MG63 (cell line): ENCODE data around the gene CPSF4. TPM values are rescaled to one million over a fixed set of nuclear protein-coding genes. Genes with fewer than 3 reads are reported as not detected.
A peak's percentile ranks its signal among the peaks of the same experiment; 100 is the strongest.

Source experiments
- DNase-seq: peaks from one replicate; pipeline ENCODE4 v3.0.0-alpha.2; 2020
- H3K27me3 ChIP-seq: fragments of 250-450 bp; sonication (Bioruptor Pico); 2 replicates; pipeline ENCODE4 v1.5.1; 2020; ENCODE audit warnings: mild to moderate bottlenecking, moderate library complexity
- H3K36me3 ChIP-seq: fragments of 250-450 bp; sonication (Bioruptor Pico); 2 replicates; pipeline ENCODE4 v1.5.1; 2020; ENCODE audit warnings: mild to moderate bottlenecking, moderate library complexity
- H3K4me3 ChIP-seq: fragments of 250-450 bp; sonication (Bioruptor Pico); 2 replicates; pipeline ENCODE4 v1.5.1; 2020; ENCODE audit warnings: mild to moderate bottlenecking, moderate library complexity
- H3K9me3 ChIP-seq: fragments of 250-450 bp; sonication (Bioruptor Pico); 2 replicates; pipeline ENCODE4 v1.5.1; 2020; ENCODE audit warnings: mild to moderate bottlenecking, moderate library complexity
- total RNA-seq: library from RNA; depleted of rRNA; stranded (reverse); fragments of >200 nt; shearing (Covaris generic); gene quantifications from 2 replicates; pipeline ENCODE4 v1.2.3, GENCODE V29; 2014; ENCODE audit warnings: low replicate concordance; rRNA removed

CPSF4 gene
- total RNA-seq: 9.3 and 15.3 TPM in 2 replicates

DNA sequence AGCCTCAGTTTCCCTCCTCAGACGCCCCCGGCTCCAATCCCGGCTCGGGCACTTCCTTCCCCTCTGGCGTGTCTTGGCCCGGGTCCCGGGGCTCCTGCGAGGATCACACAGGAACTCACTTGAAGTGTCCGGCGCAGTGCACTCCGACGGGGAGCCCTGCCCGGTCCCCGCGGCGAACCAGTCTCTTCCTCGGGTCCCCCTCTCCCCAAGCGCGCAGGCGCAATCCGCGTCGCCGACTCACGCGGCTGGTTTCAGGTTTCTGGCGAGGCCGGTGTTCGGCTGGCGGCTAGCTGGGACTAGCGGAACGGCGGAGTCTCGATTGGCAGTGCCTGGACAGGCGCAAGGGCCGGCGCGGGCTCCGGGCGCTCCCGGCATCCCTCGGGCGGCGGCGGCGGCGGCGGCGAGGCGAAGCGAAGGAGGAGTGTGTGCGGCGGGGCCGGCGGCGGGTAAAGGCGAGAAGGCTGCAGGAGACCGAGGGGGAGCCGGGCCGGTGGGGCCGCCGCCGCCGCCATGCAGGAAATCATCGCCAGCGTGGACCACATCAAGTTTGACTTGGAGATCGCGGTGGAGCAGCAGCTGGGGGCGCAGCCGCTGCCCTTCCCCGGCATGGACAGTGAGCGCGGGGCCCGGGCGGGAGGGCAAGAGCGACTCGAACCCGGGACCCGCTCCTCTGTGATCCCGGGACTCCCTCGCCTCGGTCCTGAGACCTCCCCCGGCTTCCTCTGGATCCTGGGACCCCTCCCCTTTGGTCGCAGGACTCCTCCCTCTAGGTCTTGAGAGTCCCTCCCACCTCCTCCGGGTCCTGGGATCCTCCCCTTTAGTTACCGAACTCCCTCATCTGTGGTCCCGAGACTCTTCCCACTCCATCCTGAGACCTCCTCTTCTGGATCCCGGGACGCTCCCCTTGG is at the start of gene CPSF4, which contains the start of gene PTCD1:
CPSF4 (plus strand) TSS at position 371 of the 908 bp plus-strand sequence; CDS start at position 511, 140 bp downstream.
PTCD1 (minus strand) TSS at position 226 of the 908 bp plus-strand sequence. CDS start 3,556 bp downstream, outside the sequence.
- DNase-seq: peak; percentile 91
- Histone ChIP-seq H3K9me3 (no peaks in the 10 kb centered on the region), H3K4me3 (peak within 1 kb of the TSS; percentile 87), H3K27me3 (no peaks in the 10 kb centered on the region), H3K36me3 (peaks cover 2% of the 10 kb centered on the region; the same call in 1 of the 2 replicates)

DNA sequence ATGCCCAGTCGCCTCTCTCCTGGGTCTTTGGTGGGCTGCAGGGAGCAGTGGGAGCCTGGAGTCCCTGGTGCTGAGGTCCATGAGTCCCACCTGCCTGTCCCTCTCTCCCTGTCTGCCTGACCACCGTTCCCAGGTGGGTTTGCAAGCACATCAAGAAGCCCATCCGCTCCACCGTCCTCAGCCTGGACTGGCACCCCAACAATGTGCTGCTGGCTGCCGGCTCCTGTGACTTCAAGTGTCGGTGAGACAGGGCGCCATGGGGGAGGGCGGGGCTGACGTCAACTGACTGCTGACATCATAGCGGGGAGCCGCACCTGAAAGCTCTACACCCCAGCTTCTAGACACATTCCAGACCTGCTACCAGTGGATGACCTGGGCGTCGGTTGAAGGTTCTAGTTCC is 49.0 kb upstream of the CPSF4 start:
- no peaks in the 10 kb centered on the region for H3K9me3 ChIP-seq
- H3K27me3 ChIP-seq: no peaks in the 10 kb centered on the region
- H3K4me3 ChIP-seq: no peak overlapping the region
- H3K36me3 ChIP-seq: peaks cover 2% of the 10 kb centered on the region
- no peak for DNase-seq

DNA sequence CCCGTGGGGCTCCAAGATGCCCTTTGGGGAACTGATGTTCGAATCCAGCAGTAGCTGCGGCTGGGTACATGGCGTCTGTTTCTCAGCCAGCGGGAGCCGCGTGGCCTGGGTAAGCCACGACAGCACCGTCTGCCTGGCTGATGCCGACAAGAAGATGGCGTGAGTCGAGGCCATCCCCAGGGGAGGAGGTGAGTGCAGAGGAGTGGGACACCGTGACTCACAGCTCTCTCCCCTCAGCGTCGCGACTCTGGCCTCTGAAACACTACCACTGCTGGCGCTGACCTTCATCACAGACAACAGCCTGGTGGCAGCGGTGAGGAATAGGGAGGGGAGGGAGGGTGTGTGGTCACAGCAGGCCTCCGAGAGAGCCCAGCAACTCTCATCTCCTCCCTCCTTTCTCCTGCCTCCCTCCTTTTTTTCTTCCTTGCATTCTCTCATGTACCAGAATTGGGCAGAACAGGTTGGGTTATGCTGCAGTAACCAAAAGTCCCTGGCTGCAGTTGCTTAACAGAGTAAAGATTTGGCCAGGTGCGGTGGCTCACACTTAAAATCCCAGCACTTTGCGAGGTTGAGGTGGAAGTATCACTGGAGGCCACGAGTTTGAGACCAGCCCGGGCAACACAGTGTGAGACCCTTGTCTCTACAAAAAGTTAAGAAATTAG is 47.7 kb upstream of the CPSF4 start:
- no peaks in the 10 kb centered on the region for H3K27me3 ChIP-seq
- no peaks in the 10 kb centered on the region for H3K9me3 ChIP-seq
- H3K36me3 ChIP-seq: peaks cover 4% of the 10 kb centered on the region
- no peak for DNase-seq
- H3K4me3 ChIP-seq: no peak overlapping the region

GRCh38 chr7:99392046-99392445 is 46.7 kb upstream of the CPSF4 start:
- H3K36me3 ChIP-seq: peaks cover 7% of the 10 kb centered on the region
- H3K4me3 ChIP-seq: no peak overlapping the region
- H3K9me3 ChIP-seq: no peaks in the 10 kb centered on the region
- DNase-seq: no peak
- H3K27me3 ChIP-seq: no peaks in the 10 kb centered on the region

DNA sequence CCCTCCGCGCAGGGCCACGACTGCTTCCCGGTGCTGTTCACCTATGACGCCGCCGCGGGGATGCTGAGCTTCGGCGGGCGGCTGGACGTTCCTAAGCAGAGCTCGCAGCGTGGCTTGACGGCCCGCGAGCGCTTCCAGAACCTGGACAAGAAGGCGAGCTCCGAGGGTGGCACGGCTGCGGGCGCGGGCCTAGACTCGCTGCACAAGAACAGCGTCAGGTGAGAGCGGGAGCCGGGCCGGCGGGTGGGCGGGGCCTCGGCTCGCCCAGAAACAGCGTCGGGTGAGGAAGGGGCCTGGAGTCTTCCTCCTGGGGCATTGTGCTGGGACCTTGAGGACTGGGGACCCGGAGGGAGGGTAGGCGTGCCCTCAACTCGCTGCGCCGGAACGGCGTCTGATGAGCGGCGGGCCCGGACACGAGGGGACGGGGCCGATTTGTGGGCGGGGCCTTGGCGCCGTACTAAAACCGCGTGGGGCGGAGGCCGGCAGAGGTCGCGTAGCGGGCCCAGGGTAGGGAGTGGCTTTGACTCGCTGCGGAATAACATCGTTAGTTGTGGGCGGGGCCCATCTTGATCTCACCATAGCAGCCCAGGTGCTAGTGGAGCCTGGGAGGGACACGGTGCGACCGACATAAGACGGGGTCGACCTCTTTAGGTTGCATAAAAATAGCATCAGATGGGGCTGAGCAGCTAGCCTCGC is 45.9 kb upstream of the CPSF4 start:
- no peak overlapping the region for H3K4me3 ChIP-seq
- no peaks in the 10 kb centered on the region for H3K27me3 ChIP-seq
- H3K9me3 ChIP-seq: no peaks in the 10 kb centered on the region
- no peak for DNase-seq
- peaks cover 13% of the 10 kb centered on the region for H3K36me3 ChIP-seq

DNA sequence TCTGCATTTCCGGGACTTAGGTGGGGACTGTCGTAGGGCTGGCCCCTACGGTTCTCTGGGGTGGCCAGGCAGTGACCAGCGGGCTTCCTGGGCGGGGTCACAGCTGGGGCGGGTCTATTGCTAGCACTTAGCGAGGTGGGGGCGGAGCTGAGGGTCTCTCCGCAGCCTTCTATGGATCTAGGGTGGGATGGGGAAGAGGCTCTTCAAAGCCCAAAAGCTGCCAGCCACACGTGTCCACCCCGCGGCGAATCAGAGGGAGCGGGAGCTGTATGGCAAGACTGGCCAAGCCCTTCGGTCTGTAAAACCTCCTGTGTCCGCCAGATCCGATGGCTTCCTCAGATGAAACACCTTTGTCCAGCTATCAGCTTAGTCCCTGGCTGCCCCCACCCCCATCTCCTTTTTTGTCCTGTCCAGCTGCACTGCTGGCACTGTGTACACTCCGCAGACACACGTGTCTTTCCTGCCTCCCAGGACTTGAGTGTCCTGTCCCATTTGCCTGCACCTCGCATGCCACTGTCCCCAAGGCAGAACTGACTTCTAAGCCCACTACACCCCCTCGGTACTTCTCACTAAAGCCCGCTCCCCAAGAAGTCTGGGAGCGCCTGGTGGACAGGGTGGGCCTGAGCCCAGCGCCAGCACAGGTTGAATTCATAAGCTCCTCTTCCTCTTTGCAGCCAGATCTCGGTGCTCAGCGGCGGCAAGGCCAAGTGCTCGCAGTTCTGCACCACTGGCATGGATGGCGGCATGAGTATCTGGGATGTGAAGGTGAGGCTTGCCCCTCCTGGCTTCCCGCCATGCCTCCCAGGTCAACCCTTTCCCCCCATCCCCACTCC is 45.2 kb upstream of the CPSF4 start:
- DNase-seq: no peak
- Histone ChIP-seq H3K4me3 (no peak overlapping the region), H3K9me3 (no peaks in the 10 kb centered on the region), H3K27me3 (no peaks in the 10 kb centered on the region), H3K36me3 (peaks cover 18% of the 10 kb centered on the region; the same call in 1 of the 2 replicates)

DNA sequence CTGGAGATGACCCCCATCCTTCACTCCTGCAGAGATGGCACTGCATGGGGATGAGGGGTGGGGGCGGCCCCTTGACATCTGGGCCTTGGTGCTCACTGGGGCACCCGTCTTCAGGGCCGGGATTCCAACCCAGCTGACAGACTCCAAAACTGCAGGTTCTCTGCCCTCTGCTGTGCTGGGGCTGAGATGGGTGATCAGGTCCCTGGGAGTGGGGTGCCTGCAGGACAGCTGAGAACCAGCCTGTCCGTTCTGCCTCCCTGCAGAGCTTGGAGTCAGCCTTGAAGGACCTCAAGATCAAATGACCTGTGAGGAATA is 44.6 kb upstream of the CPSF4 start:
- Histone ChIP-seq H3K4me3 (no peak overlapping the region), H3K36me3 (peaks cover 21% of the 10 kb centered on the region), H3K27me3 (no peaks in the 10 kb centered on the region), H3K9me3 (no peaks in the 10 kb centered on the region)
- no peak for DNase-seq

GRCh38 chr7:99395616-99396327 is 43.0 kb upstream of the CPSF4 start:
- Histone ChIP-seq H3K36me3 (peaks cover 30% of the 10 kb centered on the region), H3K4me3 (no peak overlapping the region), H3K9me3 (no peaks in the 10 kb centered on the region), H3K27me3 (no peaks in the 10 kb centered on the region)
- no peak for DNase-seq

- H3K27me3 ChIP-seq: no peaks in the 10 kb centered on the region
- peaks cover 34% of the 10 kb centered on the region for H3K36me3 ChIP-seq
- no peaks in the 10 kb centered on the region for H3K9me3 ChIP-seq
- H3K4me3 ChIP-seq: no peak overlapping the region
- DNase-seq: no peak
Observed at GRCh38 chr7:99396418-99397296, 42.1 kb upstream of the CPSF4 start.

DNA sequence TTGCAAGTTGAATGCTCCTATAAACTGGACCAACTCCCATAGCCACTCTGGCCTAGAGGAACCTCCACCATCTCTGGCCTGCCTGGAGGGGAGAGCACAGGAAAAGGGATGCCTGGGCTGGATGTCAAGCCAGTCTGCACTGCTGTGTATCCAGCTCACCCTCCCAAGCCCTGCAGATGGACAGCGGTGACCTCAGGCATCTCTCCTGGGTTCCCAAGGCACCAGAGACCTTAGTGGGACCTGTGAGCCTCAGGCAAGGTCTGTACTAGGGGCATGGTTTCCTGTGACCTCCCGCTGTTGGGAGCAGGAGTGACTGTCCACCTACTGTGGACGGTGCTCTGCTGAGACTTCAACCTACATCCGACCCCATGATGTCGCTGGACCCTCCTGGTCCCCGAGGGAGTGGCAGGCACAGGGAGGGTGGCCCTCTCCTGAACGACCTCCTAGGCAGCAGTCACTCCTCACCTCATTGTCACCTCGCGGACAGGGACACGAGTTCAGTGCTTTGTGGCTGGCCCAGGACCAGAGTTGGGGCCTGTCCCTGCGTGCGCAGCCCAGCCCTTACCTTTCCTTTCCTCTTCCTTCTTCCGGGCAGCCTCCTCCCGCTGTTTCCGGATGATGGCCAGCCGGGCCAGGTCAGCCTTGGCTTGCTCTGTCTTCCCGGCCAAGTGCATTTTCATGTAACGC is 41.3 kb upstream of the CPSF4 start:
- H3K9me3 ChIP-seq: no peaks in the 10 kb centered on the region
- peaks cover 36% of the 10 kb centered on the region for H3K36me3 ChIP-seq
- no peaks in the 10 kb centered on the region for H3K27me3 ChIP-seq
- DNase-seq: no peak
- no peak overlapping the region for H3K4me3 ChIP-seq

DNA sequence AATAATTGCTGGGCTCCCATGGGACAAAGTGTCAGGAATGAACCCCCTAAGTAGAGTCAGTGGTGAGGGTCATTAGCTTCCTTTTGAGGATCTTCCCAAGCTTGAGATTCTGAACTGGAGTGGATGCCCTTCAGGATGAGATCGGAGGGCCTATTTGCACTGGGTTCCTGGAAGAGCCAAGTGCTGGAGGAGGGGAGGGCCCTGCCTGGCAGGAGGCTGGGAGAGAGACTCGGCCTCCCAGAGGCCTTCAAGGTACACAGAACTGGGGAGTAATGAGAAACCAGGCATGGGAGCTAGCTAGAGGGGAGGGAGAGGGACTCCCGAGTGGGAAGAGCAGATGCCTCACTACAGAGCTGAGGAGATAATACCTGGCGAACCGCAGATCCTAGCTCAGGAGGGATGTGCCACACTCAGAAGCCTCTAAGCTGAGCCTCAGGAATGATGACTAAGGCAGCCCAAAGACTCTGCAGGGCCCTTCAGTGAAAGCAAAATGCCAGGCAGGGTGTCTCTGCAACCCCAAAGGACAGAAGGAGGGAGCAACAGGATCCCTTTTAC is 39.8 kb upstream of the CPSF4 start:
- no peak overlapping the region for H3K4me3 ChIP-seq
- H3K9me3 ChIP-seq: no peaks in the 10 kb centered on the region
- no peak for DNase-seq
- H3K27me3 ChIP-seq: no peaks in the 10 kb centered on the region
- H3K36me3 ChIP-seq: peaks cover 34% of the 10 kb centered on the region

DNA sequence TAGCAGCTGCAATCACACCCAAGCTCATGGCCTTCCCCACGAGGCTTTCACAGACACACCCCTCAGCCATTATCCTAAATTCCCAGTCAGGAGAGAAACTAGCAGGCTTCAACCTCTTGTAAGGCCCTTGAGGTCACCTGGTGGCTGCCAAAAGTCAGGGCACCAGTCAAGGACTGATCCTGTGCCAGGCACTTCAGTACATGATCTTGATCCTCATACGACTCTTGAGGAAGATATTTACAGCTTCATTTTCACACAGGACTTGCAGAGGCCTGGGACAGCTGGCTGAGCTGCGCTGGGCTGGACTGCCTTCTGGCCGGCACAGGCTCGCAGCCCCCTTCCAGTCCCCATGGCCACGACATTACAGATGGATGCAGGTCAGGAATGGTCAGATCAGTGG is 39.1 kb upstream of the CPSF4 start:
- Histone ChIP-seq H3K27me3 (no peaks in the 10 kb centered on the region), H3K4me3 (no peak overlapping the region), H3K9me3 (no peaks in the 10 kb centered on the region), H3K36me3 (peaks cover 35% of the 10 kb centered on the region)
- no peak for DNase-seq

DNA sequence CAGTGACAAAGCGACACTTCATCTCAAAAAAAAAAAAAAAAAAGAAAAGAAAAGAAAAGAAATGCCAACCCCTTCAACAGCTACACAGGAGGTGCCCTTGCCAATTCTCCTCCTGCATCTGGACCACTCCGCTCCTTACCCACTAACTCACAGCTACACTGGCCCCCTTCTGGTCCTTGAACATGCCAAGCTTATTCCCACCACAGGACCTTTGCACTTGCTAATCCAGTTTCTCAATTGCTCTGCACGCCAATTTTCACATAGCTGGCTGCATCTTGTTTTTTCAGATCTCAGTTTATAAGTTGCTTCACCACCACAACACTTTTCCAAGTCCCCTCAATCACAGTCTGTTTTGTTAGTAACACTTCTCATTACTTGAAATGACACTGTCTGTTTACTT is 35.9 kb upstream of the CPSF4 start:
- DNase-seq: no peak
- Histone ChIP-seq H3K36me3 (peaks cover 29% of the 10 kb centered on the region), H3K4me3 (no peak overlapping the region), H3K9me3 (no peaks in the 10 kb centered on the region), H3K27me3 (no peaks in the 10 kb centered on the region)

- DNase-seq: no peak
- Histone ChIP-seq H3K9me3 (no peaks in the 10 kb centered on the region), H3K36me3 (peaks cover 24% of the 10 kb centered on the region), H3K4me3 (no peak overlapping the region), H3K27me3 (no peaks in the 10 kb centered on the region)
Observed at GRCh38 chr7:99403764-99404163, 35.0 kb upstream of the CPSF4 start.
